Measurements from ENCODE around the gene HEYL.

DNA sequence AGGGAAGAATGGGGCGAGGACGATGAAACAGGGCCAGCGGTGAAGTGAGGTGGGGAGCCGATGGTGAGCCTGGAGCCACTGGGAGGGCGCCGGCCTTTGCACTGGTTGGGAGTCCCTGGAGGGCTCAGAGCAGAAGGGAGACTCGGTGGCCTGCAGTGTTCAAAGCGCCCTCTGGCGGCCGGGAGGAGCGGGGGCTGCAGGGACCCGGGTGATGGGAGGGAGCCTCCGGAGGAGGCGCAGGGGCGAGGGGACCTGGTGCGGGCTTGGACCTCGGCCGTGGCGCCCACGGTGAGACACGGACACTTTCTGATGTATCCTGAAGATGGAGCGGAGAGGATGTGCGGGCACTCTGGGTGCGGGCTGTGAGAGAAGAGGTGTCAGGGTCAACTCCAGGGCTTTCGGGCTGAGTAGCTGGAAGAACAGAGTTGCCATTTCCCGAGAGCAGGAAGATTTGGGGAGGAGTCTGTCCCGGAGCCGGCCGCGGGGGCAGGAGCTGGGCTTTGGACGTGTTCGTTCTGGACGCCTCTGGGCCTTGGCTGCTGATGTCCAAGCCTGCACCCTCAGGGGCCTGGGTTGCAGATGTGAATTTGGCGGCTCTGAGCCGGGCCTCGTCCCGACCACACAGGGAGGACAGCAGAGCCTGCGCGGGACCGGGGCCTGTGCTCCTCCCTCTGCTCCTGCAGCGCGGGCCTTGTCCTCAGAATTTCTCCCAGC is 29.7 kb downstream of the HEYL start:
- TF ChIP-seq EP300 (IDR thresholded peaks at IDR 0.05) (no peak), CTCF (IDR thresholded peaks at IDR 0.05) (peak in 3 of 7 experiments; percentile 55 to 75 (median 59)), POLR2A (IDR thresholded peaks at IDR 0.05) (no peak)
